Measurements from ENCODE around the gene ARHGAP24. TPM values are rescaled to one million over a fixed set of nuclear protein-coding genes. Genes with fewer than 3 reads are reported as not detected.

Gene ARHGAP24
- total and polyA plus RNA-seq, 10 of the 15 experiments (the other 5 are each of a cell fraction or from before 2014, with no cell fraction given) = 0.10 to 4.2 (median 0.52) TPM

DNA sequence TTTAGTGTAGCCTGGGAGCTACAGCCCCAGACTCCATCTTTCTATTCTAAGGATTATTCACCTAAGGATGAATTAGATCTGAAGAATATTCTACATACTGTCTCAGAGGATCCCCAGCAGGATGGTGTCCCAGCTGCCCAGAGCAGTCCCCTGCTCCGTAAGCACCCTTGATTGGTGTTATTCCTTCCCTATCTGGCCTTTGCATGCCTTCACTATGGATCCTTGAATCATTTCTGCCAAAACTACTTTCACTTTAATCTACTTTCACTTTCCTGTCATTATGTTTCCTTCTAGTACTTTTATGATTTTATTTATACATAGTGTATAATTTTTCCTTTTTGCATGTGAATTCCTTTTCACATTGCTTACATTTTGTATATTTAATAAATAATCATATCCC lies 39.2 kb downstream of the ARHGAP24 start:
- POLR2A ChIA-PET = no interaction called here
- no peaks in the 10 kb centered on the region for H3K27me3 ChIP-seq (replicated peaks in 1 of 2; ENCODE audit: control insufficient read depth in 2 of 2, insufficient read depth in 2 of 2, low read length in 1 of 2)
- RAD21 ChIA-PET (ENCODE audit: unreplicated experiment) = no interaction called here
- no TSS peak for BruUV-seq (replicated peaks)
- intact Hi-C loops (cut with micrococcal nuclease; ENCODE audit: unreplicated experiment) (no loop called here), in situ Hi-C loops (cut with MboI) (no loop called here)
- H4K20me1 ChIP-seq (ENCODE audit: control insufficient read depth, insufficient read depth) = no peaks in the 10 kb centered on the region
- WGBS (ENCODE audit: insufficient coverage, insufficient replicate concordance, low lambda C conversion rate, missing lambda C conversion rate) = 79% methylated on average over 1 of the region's 1 CpG
- ATAC-seq = peak; percentile 39
- CTCF ChIA-PET = interaction anchor here (0.6 to 1.3 kb wide), 2 partner anchors 15 to 94 kb away, joined by 3 to 5 read pairs; no protein-coding TSS in a partner anchor
- no peaks in the 10 kb centered on the region for H3K36me3 ChIP-seq (ENCODE audit: control insufficient read depth in 2 of 2, insufficient read depth in 2 of 2, low read length in 1 of 2)
- H3K4me1 ChIP-seq (ENCODE audit: control insufficient read depth, insufficient read depth, low read length) = no peaks in the 10 kb centered on the region
- FAIRE-seq = no peak
- H3K4me3 ChIP-seq = no peak overlapping the region
- no peaks in the 10 kb centered on the region for H3K9me3 ChIP-seq (replicated peaks; ENCODE audit: control insufficient read depth, insufficient read depth, low read length)
- H3K79me2 ChIP-seq (ENCODE audit: control insufficient read depth, insufficient read depth, low read length) = no peaks in the 10 kb centered on the region
- H3K4me2 ChIP-seq (ENCODE audit: control insufficient read depth, insufficient read depth) = 0 out of 2 replicates have a peak overlapping the region, but pooled peaks have one; percentile 7
- no peak overlapping the region for H2AFZ ChIP-seq (ENCODE audit: control insufficient read depth, low read depth, low read length)
- no peak for DNase-seq (ENCODE audit: low read depth, low spot score)
- no peak overlapping the region for H3K27ac ChIP-seq (ENCODE audit: control insufficient read depth, insufficient read depth)
- SMC1A ChIA-PET (ENCODE audit: uncharacterized antibody, unreplicated experiment) = interaction anchor here (1.2 kb wide), 1 partner anchor 233 kb away, joined by 3 read pairs; no protein-coding TSS in a partner anchor
- H3K9ac ChIP-seq (ENCODE audit: control insufficient read depth, insufficient read depth, low read length) = no peak overlapping the region
- TF ChIP-seq E2F4 (IDR thresholded peaks at IDR 0.05; ENCODE audit: low read depth, low read length) (no peak), DPF2 (IDR thresholded peaks at IDR 0.05) (no peak), SP1 (IDR thresholded peaks at IDR 0.05; ENCODE audit: low read depth, low read length) (no peak), SMC3 (IDR thresholded peaks at IDR 0.05; ENCODE audit: borderline replicate concordance, low read length) (no peak), NFXL1 (IDR thresholded peaks at IDR 0.05; ENCODE audit: borderline replicate concordance) (no peak), LARP7 (IDR thresholded peaks at IDR 0.05) (no peak), MEF2A (IDR thresholded peaks at IDR 0.05; ENCODE audit: insufficient read depth, low read depth, low read length) (no peak), NBN (IDR thresholded peaks at IDR 0.05) (no peak), HCFC1 (IDR thresholded peaks at IDR 0.05; ENCODE audit: low read length) (no peak), BHLHE40 (IDR thresholded peaks at IDR 0.05; ENCODE audit: borderline replicate concordance in 1 of 2, low read depth in 2 of 2, low read length in 1 of 2) (no peak), JUND (IDR thresholded peaks at IDR 0.05; ENCODE audit: low read depth, low read length) (no peak), ZBTB33 (IDR thresholded peaks at IDR 0.05) (no peak), BCL3 (IDR thresholded peaks at IDR 0.05; ENCODE audit: borderline replicate concordance, insufficient read depth, low read depth, low read length, poor library complexity, severe bottlenecking) (no peak), ZBED1 (IDR thresholded peaks at IDR 0.05; ENCODE audit: borderline replicate concordance) (no peak), E4F1 (IDR thresholded peaks at IDR 0.05; ENCODE audit: borderline replicate concordance, partially characterized antibody) (no peak), STAT3 (IDR thresholded peaks at IDR 0.05; ENCODE audit: low read depth, low read length) (no peak)
- TF ChIP-seq, protein P1, sequence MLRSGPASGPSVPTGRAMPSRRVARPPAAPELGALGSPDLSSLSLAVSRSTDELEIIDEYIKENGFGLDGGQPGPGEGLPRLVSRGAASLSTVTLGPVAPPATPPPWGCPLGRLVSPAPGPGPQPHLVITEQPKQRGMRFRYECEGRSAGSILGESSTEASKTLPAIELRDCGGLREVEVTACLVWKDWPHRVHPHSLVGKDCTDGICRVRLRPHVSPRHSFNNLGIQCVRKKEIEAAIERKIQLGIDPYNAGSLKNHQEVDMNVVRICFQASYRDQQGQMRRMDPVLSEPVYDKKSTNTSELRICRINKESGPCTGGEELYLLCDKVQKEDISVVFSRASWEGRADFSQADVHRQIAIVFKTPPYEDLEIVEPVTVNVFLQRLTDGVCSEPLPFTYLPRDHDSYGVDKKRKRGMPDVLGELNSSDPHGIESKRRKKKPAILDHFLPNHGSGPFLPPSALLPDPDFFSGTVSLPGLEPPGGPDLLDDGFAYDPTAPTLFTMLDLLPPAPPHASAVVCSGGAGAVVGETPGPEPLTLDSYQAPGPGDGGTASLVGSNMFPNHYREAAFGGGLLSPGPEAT (IDR thresholded peaks at IDR 0.05; ENCODE audit: low read depth) = no peak
